Glomerular visceral epithelial cell (primary cell): Measurements from ENCODE around the gene COL7A1.
A peak's percentile ranks its signal among the peaks of the same experiment; 100 is the strongest.

Experiments used
- DNase-seq: peaks from one replicate; pipeline ENCODE4 v3.0.0-alpha.2; 2016; ENCODE audit errors: extremely low spot score

Gene COL7A1

DNA sequence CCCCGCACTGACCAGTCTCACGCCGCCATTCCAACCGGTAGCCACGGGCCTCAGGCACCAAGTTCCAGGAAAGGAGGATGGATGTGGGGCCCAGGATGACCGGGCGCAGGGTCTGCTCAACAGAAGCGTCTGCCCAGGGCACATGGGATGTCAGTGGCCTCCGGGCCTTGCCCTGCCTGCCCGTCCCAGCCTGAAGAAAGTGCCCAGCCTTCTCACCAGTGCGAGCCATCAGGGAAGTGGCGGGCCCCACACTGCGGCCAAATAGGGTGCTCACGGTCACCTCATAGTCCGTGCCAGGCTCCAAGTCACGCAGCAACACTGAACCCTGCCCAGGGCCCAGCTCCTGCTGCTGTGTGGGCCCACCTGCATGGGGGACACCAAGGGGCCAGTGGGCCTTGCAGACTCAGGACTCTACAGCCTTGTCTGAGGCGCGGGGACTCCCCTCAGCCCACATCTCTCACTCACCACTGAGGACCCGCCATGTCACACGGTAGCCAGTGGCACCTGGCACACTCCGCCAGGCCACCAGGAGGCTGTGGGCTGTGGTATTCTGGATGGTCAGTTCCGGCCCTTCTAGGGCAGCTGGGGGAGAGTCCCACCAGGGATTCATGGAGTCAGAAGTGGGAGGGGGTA lies 3.1 kb downstream of the COL7A1 start:
- no peak for DNase-seq

DNA sequence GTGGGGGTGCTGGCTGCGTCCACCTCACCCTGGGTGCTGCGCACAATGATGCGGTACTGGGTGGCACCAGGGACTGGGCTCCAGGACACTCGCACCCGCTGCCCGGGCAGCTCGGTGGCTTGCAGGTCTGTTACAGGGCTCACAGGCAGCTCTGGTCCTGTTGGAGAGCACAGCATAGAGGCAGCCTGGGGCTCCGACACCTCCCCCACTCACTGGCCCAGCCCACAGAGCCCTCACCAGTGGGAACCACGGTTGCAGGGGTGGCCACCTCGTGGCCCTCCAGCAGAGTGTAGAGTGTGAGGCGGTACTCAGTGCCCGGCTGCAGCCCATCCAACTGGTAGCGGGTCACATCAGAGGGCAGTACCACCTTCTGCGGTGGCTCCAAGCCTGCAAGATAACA lies 3.7 kb downstream of the COL7A1 start:
- no peak for DNase-seq

DNA sequence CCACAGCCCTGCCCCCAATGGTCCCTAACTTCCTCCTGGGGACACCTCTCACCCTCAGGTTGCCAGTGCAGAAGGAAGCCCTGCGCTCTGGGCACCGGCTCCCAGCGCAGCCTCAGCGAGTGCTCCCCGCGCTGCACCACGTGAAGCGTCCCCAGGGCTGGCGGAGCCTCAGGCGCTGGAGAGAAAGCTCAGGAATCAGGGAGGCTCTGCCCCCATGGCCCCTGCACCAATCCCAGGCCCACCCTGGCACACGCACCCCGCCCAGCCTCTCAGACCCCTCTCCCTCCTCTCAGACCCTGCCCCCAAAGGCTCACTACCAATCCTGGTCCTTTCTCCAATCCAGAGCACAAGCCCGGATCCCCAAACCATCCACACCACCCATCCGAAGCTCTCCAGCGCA lies 6.9 kb downstream of the COL7A1 start:
- no peak for DNase-seq

DNA sequence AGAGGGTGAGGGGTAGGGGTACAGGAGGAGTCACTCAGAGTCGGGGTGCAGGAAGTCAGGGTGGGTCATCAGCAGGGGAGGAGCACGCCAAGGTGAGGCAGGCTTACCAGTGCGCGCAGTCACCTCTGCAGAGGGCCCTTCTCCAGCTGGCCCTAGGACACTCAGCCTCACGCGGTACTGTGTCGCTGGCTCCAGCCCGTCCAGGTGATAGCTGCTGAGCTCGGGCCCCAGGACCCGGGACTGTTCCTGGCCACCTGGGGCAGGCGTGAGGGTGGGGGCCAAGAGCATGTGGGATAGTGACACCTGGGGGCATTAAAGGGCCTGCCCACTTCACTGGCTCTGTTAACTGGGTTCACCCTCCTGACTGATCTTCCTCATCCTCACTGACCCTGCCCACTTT lies 7.4 kb downstream of the COL7A1 start:
- DNase-seq, result no peak

DNA sequence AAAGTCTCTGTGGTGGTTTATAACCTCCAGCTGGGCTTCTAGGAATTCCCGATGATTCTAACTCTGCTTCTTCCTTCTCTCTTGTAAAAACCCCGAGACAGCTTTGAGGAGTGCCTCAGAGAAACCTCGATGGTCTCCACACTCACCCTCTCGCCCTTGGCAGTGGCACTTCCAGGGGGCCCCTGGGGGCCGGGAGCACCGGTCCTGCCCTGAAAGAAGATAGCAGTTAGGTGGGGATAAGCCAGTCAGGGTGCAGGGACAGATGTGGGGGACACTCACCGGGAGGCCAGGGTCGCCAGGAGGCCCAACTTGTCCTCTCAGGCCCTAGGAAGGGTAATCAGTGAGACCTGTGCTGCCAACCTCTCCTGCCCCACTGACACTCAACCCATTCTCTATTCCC lies 9.7 kb downstream of the COL7A1 start:
- DNase-seq, result no peak

DNA sequence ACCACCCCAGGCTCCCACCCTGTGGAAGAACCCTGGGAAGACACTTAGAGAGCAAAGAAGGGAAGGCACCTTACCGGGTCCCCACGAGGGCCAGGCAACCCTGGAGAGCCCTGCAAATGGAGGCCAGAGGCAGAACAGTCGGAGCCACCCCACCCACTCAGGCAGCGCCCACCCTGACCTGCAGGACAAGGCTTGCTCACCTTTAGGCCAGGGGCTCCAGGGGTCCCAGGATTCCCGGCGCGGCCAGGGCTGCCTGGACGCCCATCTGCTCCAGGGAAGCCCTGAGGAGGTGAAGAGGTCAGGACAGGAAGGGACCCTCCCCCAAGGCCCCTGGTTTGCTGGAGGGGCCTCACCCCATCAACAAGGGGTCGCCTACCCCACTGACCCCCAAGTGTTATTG lies 10.3 kb downstream of the COL7A1 start:
- no peak for DNase-seq

DNA sequence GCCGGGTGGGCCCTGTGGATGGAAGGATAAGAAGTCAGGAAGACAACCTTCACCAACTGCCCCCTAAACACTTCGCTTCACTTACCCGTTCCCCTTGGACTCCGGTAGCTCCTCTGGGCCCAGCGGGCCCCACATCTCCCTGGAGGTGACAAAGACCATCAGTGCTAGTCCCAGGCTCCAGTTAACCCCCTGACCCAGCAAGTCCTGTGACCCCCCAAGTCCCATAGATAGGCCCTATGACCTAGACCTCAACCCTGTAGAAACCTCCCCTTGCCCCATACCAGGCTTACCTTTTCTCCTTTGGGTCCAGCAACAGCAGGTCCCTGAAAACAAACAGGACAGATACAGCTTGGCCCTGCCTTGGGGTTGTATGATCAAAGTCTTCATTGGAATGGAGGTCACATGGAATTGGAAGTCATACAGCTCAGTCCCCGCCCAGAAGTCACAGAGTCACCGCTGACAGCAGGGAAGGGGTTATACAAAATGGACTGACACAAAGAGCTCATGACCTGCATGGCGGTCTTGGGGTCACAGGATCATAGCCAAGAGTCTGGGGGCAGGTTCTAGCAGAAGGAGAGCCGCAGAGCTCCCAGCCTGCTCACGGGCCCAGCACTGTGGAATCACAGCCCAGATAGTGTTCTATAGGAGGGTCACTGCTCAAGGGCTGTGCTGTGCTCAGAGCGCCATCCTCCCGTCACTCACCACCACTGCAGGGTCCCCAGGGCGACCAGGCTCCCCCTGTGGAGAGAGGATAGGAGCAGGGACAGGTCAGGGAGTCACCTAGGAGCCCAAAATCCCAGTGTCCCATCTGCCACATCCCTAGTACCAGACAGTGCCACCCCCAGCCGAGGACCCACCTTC lies 13.3 kb downstream of the COL7A1 start:
- DNase-seq, result no peak

DNA sequence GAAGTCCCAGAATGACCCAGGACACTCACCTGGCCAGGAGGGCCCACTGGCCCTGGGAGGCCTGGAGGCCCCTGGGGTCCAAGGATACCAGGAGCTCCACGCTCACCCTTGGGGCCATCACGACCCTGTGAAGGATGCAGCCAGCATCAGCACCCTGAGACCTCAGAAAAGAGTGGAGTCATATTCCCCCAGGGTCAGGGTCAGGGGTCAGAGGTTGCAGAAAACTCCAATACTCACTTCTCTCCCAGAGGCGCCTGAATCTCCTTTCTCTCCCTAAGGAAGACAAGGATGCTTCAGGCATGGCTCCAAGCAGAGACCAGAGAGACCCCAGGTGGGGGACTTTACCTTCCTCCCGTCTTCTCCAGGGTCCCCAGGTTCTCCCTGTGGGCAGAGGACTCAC lies 18.5 kb downstream of the COL7A1 start:
- no peak for DNase-seq

DNA sequence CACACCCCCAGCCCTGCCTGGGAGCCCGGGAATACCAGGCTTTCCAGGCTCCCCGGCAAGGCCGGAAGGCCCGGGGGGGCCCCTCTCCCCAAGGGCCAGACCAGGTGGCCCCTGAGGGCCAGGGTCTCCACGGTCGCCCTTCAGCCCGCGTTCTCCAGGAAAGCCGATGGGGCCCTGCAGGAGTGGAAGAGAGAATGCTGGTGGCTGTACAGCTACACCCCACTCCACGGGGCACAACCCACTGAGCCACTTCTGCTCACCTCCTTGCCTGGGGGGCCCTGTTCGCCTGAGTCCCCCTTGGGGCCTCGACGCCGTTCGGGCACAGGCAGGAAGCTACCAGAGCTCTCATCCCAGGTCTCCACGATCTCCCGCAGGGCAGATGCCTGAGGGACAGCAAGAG lies 19.8 kb downstream of the COL7A1 start:
- no peak for DNase-seq

DNA sequence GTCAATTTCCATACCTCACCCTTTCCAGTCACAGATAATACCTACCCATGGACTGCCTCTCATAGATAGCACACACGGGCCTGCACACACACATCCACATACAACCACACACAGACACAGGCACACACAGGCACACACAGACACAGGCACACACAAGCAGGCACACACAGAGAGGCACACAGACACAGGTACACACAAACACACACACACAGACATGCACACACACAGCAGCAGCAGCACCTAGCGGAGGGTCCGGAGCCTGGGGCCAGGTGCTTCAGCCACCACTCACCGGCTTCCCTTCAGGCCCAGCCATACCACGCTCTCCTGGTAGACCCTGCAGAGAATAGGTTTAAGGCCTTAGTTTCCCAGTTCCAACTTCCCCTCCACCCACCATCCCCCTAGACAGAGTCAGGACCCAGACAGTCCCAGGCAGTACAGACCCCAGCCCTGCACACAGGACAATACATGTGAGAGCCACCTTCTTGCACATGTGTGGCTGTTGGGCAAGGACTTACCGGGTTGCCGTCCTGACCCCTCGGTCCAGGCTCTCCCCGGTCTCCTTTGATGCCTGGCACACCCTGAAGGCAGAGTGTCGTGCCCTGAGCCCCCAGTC lies 21.1 kb downstream of the COL7A1 start:
- DNase-seq, result no peak

DNA sequence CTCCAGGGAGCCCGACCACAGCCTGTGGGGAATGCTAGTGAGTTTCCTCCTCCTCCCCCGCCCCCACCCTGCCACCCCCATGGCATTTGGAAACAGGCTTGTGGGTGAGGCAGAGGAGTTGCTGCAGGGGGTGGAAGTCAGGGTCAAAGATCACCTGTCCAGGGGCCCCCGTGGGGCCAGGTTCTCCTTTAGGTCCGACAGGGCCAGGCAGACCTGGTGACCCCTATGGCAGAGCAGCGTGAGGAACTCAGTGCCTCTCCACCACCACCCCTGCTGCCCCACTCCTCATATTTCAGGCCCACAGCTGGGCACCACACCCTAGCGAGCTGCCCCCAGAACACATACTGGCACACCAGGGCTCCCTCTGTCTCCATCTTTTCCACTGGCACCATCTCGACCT lies 22.6 kb downstream of the COL7A1 start:
- DNase-seq, result no peak

DNA sequence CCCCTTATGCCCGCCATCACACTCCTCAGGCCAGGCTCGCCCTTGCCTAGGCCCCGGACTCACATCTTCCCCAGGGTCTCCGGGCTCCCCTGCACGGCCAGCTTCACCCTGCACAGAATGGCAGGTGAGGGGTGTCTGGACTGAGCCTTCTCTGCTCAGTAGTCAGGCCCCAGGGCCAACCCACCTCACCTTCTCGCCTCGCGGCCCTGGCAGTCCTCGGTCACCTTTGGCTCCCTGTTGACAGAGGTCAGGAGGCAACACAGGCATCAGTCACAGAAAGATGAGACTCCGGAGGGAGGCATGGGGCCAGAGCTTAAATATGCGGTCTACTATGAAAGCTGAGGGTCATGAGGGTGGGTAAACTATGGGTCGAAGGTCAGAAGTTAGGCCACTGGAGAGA lies 23.2 kb downstream of the COL7A1 start:
- no peak for DNase-seq

DNA sequence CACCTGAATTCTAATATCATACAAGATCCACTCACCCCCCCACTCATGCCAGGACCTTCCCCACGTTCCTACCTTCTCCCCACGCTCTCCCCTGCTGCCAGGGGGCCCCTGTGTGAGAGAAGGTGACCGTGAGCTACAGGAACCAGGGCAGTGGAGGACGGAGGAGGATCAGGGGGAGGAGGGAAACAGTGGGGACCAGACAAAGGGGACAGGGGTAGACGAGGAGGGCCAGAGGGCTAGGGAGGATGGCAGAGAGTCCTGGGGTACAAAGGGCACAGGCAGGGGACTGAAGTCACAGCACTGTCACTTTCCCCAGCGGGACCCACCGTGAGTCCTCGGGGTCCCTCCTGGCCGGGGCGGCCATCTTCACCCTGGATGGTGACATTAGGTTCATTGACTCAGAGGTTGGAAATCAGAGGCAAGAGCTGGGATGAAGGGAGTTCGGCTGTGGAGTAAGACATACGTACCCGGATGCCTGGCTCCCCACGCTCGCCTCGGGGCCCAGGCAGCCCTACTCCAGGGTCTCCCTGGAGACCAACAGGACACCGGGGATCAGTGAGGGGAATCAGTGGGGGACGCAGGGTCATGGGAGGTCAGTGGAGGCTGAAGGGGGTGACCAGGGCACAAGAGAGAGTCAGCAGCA lies 25.2 kb downstream of the COL7A1 start:
- no peak for DNase-seq

DNA sequence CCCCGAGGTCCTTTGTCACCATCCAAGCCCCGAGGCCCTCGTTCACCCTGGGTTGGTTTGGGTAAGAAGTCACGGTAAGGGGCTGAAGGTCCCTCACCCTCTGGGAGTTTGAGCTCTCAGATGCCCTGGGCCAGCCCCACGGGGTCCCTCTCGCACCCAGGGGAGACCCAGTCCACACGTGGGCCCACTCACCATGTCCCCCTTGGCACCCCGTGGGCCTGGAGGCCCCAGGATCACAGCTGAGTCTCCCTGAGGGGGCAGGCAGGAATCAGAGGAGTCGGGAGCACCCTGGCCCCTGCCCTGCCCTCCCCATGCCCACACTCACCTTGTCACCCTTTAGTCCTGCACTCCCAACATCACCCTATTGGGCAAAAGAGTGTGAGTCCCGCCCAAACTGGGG lies 25.7 kb downstream of the COL7A1 start:
- no peak for DNase-seq

DNA sequence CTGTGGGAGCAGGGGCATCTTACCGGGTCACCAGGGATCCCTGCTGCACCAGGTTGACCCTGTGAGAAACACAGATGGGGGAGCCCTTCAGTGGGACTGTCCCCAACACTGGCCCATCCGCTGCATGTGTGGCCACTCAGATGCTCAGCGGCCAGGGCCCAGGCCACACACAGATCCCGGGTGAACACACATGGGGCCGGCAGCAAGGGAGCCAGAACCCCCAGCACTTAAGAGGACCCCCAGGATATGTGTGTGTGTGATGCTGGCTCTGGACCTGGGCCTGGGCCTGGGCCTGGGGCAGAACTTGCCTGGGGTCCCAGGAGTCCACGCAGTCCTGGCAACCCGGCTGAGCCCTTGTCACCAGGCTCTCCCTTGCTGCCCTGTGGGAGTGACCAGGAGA lies 26.7 kb downstream of the COL7A1 start:
- no peak for DNase-seq

DNA sequence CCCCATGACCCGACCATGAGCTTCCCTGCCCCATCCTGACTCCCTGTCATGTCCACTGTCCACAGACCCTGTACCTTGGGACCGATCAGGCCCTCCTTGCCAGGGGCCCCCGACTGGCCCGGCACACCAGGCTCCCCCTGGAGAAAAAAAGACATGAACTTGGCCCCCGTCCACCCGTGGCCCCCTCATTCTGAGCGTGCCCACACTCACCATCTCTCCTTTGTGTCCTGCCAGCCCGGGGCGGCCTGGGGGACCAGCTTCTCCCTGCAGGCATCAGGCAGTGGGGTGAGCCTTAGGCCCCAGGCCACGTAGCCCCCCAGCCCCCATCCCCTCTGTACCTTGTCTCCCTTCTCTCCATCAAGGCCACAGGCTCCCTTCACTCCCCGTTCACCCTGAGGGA lies 27.6 kb downstream of the COL7A1 start:
- no peak for DNase-seq

DNA sequence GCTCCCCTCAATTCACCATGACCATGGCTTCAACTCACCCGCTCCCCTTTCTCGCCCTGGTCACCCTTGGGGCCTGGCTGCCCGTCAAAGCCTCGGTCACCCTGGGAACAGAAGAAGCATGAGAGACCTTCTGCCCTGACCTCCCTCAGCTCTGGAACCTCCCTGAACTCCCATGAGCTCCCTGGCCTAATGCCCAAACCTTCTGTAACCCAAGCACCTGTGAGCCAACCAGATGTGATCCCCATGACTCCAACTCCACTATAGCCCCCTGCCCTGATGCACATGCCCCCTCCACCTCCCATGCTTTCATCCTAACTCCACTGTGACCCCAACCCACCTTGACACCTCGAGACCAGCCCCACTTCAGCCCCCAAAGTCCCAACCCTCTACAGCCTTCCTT lies 28.0 kb downstream of the COL7A1 start:
- DNase-seq, result no peak

DNA sequence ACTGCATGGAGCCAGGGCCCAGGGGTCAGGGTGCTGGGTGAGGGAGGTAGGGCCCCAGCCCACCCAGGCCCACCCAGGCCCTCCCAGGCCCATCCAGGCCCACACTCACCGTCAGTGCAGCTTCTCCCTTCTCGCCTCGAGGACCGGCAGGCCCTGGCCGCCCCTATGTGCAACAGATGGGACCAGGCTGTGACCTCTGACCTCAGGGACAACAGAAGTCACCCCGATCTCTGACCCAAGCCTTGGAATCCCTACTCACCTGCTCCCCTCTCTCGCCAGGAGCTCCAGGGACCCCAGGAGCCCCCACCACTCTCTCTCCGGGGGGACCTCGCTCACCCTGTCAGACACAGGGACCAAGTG lies 28.7 kb downstream of the COL7A1 start:
- no peak for DNase-seq

DNA sequence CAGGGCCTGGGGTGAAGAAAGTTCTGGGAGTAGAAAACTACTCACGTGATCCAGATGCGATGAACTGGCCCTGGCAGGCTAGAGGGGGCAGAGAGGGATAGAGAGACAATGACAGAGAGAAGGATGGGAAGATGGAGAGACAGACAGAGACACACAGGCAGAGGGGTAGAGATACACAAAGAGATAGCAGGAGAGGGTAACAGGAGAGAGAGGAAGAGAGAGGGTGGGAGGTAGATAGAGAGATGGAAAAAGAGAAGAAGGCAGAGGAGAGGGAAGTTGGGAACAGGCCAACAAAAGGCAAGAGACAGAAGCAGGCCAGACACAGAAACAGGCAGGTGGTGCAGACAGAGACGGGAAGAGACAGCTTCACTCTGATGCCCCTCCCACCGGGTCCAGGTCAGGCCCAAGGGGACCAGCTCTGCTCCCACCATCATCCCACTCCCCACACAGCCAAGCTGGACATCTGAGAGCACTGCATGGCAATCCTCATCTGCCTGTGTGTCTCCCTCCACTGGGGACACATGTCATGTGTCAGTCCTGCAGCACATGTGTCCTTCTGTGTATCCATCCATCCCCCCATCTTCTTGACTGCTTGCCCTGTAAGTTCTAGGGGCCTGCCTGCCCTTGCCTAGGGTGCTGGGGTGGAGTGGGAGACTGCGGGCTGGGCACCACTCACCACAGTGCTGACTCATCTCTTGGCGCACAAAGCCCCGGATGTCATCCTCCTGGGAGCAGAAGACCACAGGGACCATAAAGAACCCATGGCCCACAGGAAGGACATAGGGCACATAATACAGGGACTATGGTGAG lies 29.3 kb downstream of the COL7A1 start:
- DNase-seq, result peak; percentile 80

DNA sequence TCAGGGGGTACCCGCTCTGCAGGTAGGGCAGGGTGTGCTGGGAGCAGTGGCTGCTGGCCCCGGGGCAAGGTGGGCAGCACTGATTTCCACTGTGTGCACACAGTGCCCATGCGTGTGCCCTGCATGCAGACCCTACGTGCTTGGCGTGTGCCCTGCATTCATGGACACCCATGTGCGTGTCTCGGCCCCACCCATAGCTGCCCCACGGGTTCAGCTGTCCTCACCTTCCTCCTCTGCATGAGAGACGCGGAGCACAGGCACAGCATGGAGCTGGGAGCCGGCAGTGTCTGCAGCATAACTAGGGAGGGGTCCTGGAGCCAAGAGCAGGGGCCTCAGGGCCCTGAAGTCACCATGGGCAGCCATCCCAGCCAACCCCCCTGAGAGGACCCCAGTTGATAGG lies 29.9 kb downstream of the COL7A1 start:
- no peak for DNase-seq

DNA sequence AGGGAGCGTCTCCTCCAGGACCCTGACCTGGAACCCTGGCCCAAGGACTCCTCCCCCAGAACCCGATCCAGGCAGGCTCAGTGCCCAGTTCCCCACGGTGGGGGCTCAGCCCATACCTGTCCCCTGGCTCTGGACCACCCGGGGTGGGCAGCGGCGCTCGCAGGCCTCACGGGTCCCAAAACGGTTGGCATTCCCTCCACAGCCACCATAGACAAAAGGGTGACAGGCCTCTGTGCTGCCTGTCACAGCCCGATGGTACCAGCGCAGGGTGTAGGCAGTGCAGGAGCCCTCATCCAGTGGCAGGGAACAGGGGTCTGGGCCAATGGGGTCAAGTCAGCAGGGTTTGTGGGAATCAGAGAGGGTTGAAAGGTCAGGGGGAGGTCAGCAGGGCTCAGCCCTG lies 30.5 kb downstream of the COL7A1 start:
- no peak for DNase-seq

DNA sequence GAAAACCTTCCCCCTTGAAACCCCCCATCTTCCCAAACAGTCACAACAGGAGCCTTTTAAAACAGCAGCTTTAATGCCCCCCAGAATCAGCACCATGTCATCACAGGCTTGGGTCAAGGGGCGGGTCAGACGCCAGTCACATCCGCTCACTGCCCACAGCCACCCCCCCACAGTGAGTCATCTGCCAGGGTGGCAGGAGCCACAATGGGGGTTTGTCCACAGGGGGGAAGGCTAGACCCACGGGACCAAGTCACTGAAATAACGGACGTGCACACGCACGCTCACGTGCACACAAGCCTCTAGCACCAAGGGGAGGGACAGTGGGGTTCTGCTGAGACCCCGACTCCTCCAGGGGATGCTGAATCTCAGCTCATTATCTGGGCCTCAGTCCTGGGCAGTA lies 31.1 kb downstream of the COL7A1 start:
- peak; percentile 87 for DNase-seq
